ENCODE data around the gene C6orf89. TPM values are rescaled to one million over a fixed set of nuclear protein-coding genes. Genes with fewer than 3 reads are reported as not detected.

Gene C6orf89
- total and polyA plus RNA-seq, 2 of the 13 experiments (the other 11 are each of a cell fraction or from before 2014, with no cell fraction given): 22.1 to 32.2 TPM

- TF ChIP-seq ZUFSP (CRISPR knock-in tag; IDR thresholded peaks at IDR 0.05; ENCODE audit: borderline replicate concordance) (no peak), ZNF788 (CRISPR knock-in tag; IDR thresholded peaks at IDR 0.05; ENCODE audit: borderline replicate concordance) (peak; percentile 97; the same call in 1 of the 2 replicates), ZBTB8A (CRISPR knock-in tag; IDR thresholded peaks at IDR 0.05; ENCODE audit: borderline replicate concordance, low read depth) (0 out of 2 replicates have a peak, but pooled peaks have one; percentile 42), KMT2B (CRISPR knock-in tag; IDR thresholded peaks at IDR 0.05) (peak; percentile 99), SMAD3 (CRISPR knock-in tag; IDR thresholded peaks at IDR 0.05) (peak; percentile 96), SIX4 (CRISPR knock-in tag; IDR thresholded peaks at IDR 0.05) (no peak; the same call in 1 of the 2 replicates), ZMYM2 (CRISPR knock-in tag; IDR thresholded peaks at IDR 0.05) (0 out of 2 replicates have a peak, but pooled peaks have one; percentile 60), SMAD1 (CRISPR knock-in tag; IDR thresholded peaks at IDR 0.05; ENCODE audit: borderline replicate concordance, low read depth) (peak; percentile 86; the same call in 1 of the 2 replicates), HIVEP1 (CRISPR knock-in tag; IDR thresholded peaks at IDR 0.05) (0 out of 2 replicates have a peak, but pooled peaks have one; percentile 59), SKIL (CRISPR knock-in tag; IDR thresholded peaks at IDR 0.05; ENCODE audit: borderline replicate concordance) (no peak; the same call in 1 of the 2 replicates), SETDB1 (CRISPR knock-in tag; IDR thresholded peaks at IDR 0.05; ENCODE audit: borderline replicate concordance) (0 out of 2 replicates have a peak, but pooled peaks have one; percentile 16), SOX6 (IDR thresholded peaks at IDR 0.05) (no peak), SOX6 (CRISPR knock-in tag; IDR thresholded peaks at IDR 0.05) (peak; percentile 87), SPEN (CRISPR knock-in tag; IDR thresholded peaks at IDR 0.05; ENCODE audit: low read depth) (peak; percentile 99), ZNF747 (CRISPR knock-in tag; IDR thresholded peaks at IDR 0.05; ENCODE audit: borderline replicate concordance) (peak; percentile 90; the same call in 1 of the 2 replicates), SUZ12 (IDR thresholded peaks at IDR 0.05; ENCODE audit: low read depth, low read length) (no peak), ELF1 (CRISPR knock-in tag; IDR thresholded peaks at IDR 0.05) (peak; percentile 99), ARID2 (CRISPR knock-in tag; IDR thresholded peaks at IDR 0.05; ENCODE audit: borderline replicate concordance) (peak; percentile 89; the same call in 1 of the 2 replicates), ZMYM3 (CRISPR knock-in tag; IDR thresholded peaks at IDR 0.05) (peak; percentile 82; the same call in 1 of the 2 replicates), NBN (conservative IDR thresholded peaks at IDR 0.05) (no peak), ZMYM4 (CRISPR knock-in tag; IDR thresholded peaks at IDR 0.05) (peak; percentile 100), KLF6 (CRISPR knock-in tag; IDR thresholded peaks at IDR 0.05) (peak; percentile 92; the same call in 1 of the 2 replicates), FOXK1 (CRISPR knock-in tag; IDR thresholded peaks at IDR 0.05; ENCODE audit: borderline replicate concordance, low read depth) (peak; percentile 97)
Measured at GRCh38 chr6:36885461-36886401, at the start of gene C6orf89 (continued).

All from HepG2 (cell line).